H9 (cell line): ENCODE data around the gene SLC25A40. TPM values are rescaled to one million over a fixed set of nuclear protein-coding genes. Genes with fewer than 3 reads are reported as not detected.

Source experiments
- DNase-seq: peaks from one replicate; pipeline ENCODE4 v3.0.0-alpha.2; 2017
- H2AFZ ChIP-seq: one replicate; pipeline ENCODE4 v1.6.1; 2013; ENCODE audit warnings: mild to moderate bottlenecking, low read length, control low read depth, moderate library complexity
- H2AK5ac ChIP-seq: 2 replicates; pipeline ENCODE4 v1.6.1; 2013; ENCODE audit warnings: low read length, control low read depth, mixed read lengths; ENCODE audit not compliant: insufficient read length
- H2BK120ac ChIP-seq: one replicate; pipeline ENCODE4 v1.6.1; 2013; ENCODE audit warnings: low read depth, mild to moderate bottlenecking, low read length, control low read depth, inconsistent platforms; ENCODE audit not compliant: poor library complexity, severe bottlenecking
- H2BK12ac ChIP-seq: 2 replicates; pipeline ENCODE4 v1.6.1; 2013; ENCODE audit warnings: low read length, control low read depth, mixed read lengths, low read depth; ENCODE audit not compliant: insufficient read length
- H2BK15ac ChIP-seq: 2 replicates; pipeline ENCODE4 v1.6.1; 2013; ENCODE audit warnings: low read depth, low read length, control low read depth
- H2BK20ac ChIP-seq: one replicate; pipeline ENCODE4 v1.6.1; 2013; ENCODE audit warnings: low read depth, mild to moderate bottlenecking, low read length, control low read depth, inconsistent platforms; ENCODE audit not compliant: poor library complexity, severe bottlenecking
- H2BK5ac ChIP-seq: 2 replicates; pipeline ENCODE4 v1.6.1; 2013; ENCODE audit warnings: low read length, control low read depth, mixed read lengths; ENCODE audit not compliant: insufficient read length
- H3K14ac ChIP-seq: 2 replicates; pipeline ENCODE4 v1.6.1; 2013; ENCODE audit warnings: low read length, control low read depth; ENCODE audit not compliant: insufficient read depth
- H3K18ac ChIP-seq: 2 replicates; pipeline ENCODE4 v1.6.1; 2013; ENCODE audit warnings: low read depth, mild to moderate bottlenecking, mixed read lengths, low read length, control low read depth; ENCODE audit not compliant: insufficient read length
- H3K23ac ChIP-seq: 2 replicates; pipeline ENCODE4 v1.6.1; 2013; ENCODE audit warnings: low read length, control low read depth, mixed read lengths, low read depth; ENCODE audit not compliant: insufficient read length
- H3K23me2 ChIP-seq: 2 replicates; pipeline ENCODE4 v1.6.1; 2013; ENCODE audit warnings: low read depth, mild to moderate bottlenecking, mixed read lengths, low read length, control low read depth; ENCODE audit not compliant: insufficient read length, poor library complexity, severe bottlenecking
- H3K27ac ChIP-seq: 2 replicates; pipeline ENCODE4 v1.5.1; 2013; ENCODE audit warnings: low read length, control low read depth, mixed read lengths, low read depth; ENCODE audit not compliant: insufficient read length
- H3K27me3 ChIP-seq: 2 replicates; pipeline ENCODE4 v1.6.1; 2013; ENCODE audit warnings: low read length, control low read depth, inconsistent platforms; ENCODE audit not compliant: insufficient read depth
- H3K4ac ChIP-seq: 2 replicates; pipeline ENCODE4 v1.6.1; 2013; ENCODE audit warnings: low read depth, mild to moderate bottlenecking, control low read depth, inconsistent platforms, low read length, moderate library complexity
- H3K4me1 ChIP-seq: 2 replicates; pipeline ENCODE4 v1.6.1; 2013; ENCODE audit warnings: low read length, control low read depth, inconsistent platforms; ENCODE audit not compliant: insufficient read depth
- H3K4me2 ChIP-seq: 2 replicates; pipeline ENCODE4 v1.6.1; 2013; ENCODE audit warnings: low read length, control low read depth, mixed read lengths; ENCODE audit not compliant: insufficient read length, insufficient read depth
- H3K56ac ChIP-seq: 2 replicates; pipeline ENCODE4 v1.6.1; 2013; ENCODE audit warnings: low read depth, mild to moderate bottlenecking, mixed read lengths, low read length, control low read depth; ENCODE audit not compliant: insufficient read length
- H3K79me1 ChIP-seq: 2 replicates; pipeline ENCODE4 v1.6.1; 2013; ENCODE audit warnings: low read depth, mild to moderate bottlenecking, moderate library complexity, low read length, control low read depth, inconsistent platforms; ENCODE audit not compliant: insufficient read depth, poor library complexity, severe bottlenecking
- H3K79me2 ChIP-seq: 2 replicates; pipeline ENCODE4 v1.6.1; 2013; ENCODE audit warnings: low read length, control low read depth, inconsistent platforms; ENCODE audit not compliant: insufficient read depth
- H3K9ac ChIP-seq: 2 replicates; pipeline ENCODE4 v1.6.1; 2013; ENCODE audit warnings: low read length, control low read depth, mixed read lengths; ENCODE audit not compliant: insufficient read length; ENCODE audit errors: extremely low read depth
- H3K9me3 ChIP-seq: one replicate; pipeline ENCODE4 v1.6.1; 2013; ENCODE audit warnings: low read depth, low read length, inconsistent platforms; ENCODE audit not compliant: control insufficient read depth
- H3T11ph ChIP-seq: one replicate; pipeline ENCODE4 v1.6.1; 2013; ENCODE audit warnings: mild to moderate bottlenecking, low read length, control low read depth, inconsistent platforms
- H4K20me1 ChIP-seq: one replicate; pipeline ENCODE4 v1.6.1; 2013; ENCODE audit not compliant: control insufficient read depth, insufficient read length, insufficient read depth
- H4K5ac ChIP-seq: 2 replicates; pipeline ENCODE4 v1.6.1; 2013; ENCODE audit warnings: low read depth, mild to moderate bottlenecking, mixed read lengths, low read length, control low read depth; ENCODE audit not compliant: insufficient read length
- H4K8ac ChIP-seq: replicated peaks from 2 replicates; pipeline ENCODE4 v1.6.1; 2013; ENCODE audit warnings: low read length, control low read depth, mixed read lengths, low read depth; ENCODE audit not compliant: insufficient read length
- H4K91ac ChIP-seq: 2 replicates; pipeline ENCODE4 v1.6.1; 2013; ENCODE audit warnings: low read depth, mild to moderate bottlenecking, moderate library complexity, mixed read lengths, low read length, control low read depth; ENCODE audit not compliant: insufficient read length
- H3K27ac Mint-ChIP-seq, 3 experiments: 2 replicates in 2 of 3; 3 replicates in 1 of 3; pipeline ENCODE4 v1.8.0; 2020 to 2021; ENCODE audit warnings: mixed read lengths in 3 of 3, mild to moderate bottlenecking in 1 of 3, moderate library complexity in 1 of 3
- H3K27me3 Mint-ChIP-seq: 2 replicates; pipeline ENCODE4 v1.8.0; 2021; ENCODE audit warnings: low read depth, mild to moderate bottlenecking, moderate library complexity, mixed read lengths
- H3K36me3 Mint-ChIP-seq, 3 experiments: 2 replicates in 2 of 3; 3 replicates in 1 of 3; pipeline ENCODE4 v1.8.0; 2020 to 2021; ENCODE audit warnings: low read depth in 3 of 3, mixed read lengths in 3 of 3; ENCODE audit not compliant: insufficient read depth in 1 of 3
- H3K4me1 Mint-ChIP-seq, 2 experiments: 2 replicates each; pipeline ENCODE4 v1.8.0; 2020; ENCODE audit warnings: mixed read lengths in 2 of 2
- H3K4me3 Mint-ChIP-seq, 2 experiments: 2 replicates in 1 of 2; 3 replicates in 1 of 2; pipeline ENCODE4 v1.8.0; 2020 to 2021; ENCODE audit warnings: mild to moderate bottlenecking in 2 of 2, mixed read lengths in 2 of 2, moderate library complexity in 1 of 2
- H3K9me3 Mint-ChIP-seq, 2 experiments: 2 replicates in 1 of 2; 3 replicates in 1 of 2; pipeline ENCODE4 v1.8.0; 2020; ENCODE audit warnings: mild to moderate bottlenecking in 2 of 2, mixed read lengths in 2 of 2, moderate library complexity in 1 of 2
- CTCF ChIP-seq: fragments of 200-600 bp; sonication (generic); conservative IDR thresholded peaks from 3 replicates; pipeline ENCODE4 v1.8.0; 2021; ENCODE audit warnings: antibody characterized with exemption, mild to moderate bottlenecking
- WGBS: extraction: QIAGEN DNeasy Blood & Tissue Kit; methylation state at CpG from one replicate; pipeline ENCODE4 v1.1.7; 2013; ENCODE audit warnings: missing lambda C conversion rate, low lambda C conversion rate, mixed read lengths; ENCODE audit not compliant: insufficient read length; ENCODE audit errors: extremely low coverage; 5-methylcytosine and 5-hydroxymethylcytosine counted together
- total RNA-seq: library from RNA; stranded (reverse); gene quantifications from 2 replicates; pipeline ENCODE4 v1.2.1, GENCODE V29; 2021

SLC25A40 gene
- total RNA-seq, 1 experiment from 2014 or later: 10.4 TPM

- Histone ChIP-seq H3K27me3 (no peaks in the 10 kb centered on the region), H2BK5ac (no peak overlapping the region), H4K8ac (no peak overlapping the region), H3K14ac (no peak overlapping the region), H2BK20ac (no peak overlapping the region), H3K79me1 (no peaks in the 10 kb centered on the region), H2BK120ac (no peak overlapping the region), H2AK5ac (no peak overlapping the region), H2BK15ac (no peak overlapping the region), H4K20me1 (no peaks in the 10 kb centered on the region), H3K4me2 (no peak overlapping the region), H4K5ac (no peak overlapping the region), H2BK12ac (no peak overlapping the region), H3K4ac (no peak overlapping the region), H4K91ac (no peak overlapping the region), H3K9me3 (no peaks in the 10 kb centered on the region), H3K23me2 (no peaks in the 10 kb centered on the region), H3K9ac (no peak overlapping the region), H3K23ac (no peak overlapping the region), H3K79me2 (no peaks in the 10 kb centered on the region), H3T11ph (no peak overlapping the region), H2AFZ (no peak overlapping the region), H3K27ac (no peak overlapping the region), H3K56ac (no peak overlapping the region), H3K4me1 (no peaks in the 10 kb centered on the region), H3K18ac (no peak overlapping the region)
- TF ChIP-seq CTCF: no peak
- H3K9me3 Mint-ChIP-seq: no peaks in the 10 kb centered on the region; a peak in 1 of 5 replicates
- no CpG with 5 or more reads among the region's 1 CpG for WGBS
- H3K27me3 Mint-ChIP-seq: no peaks in the 10 kb centered on the region
- no peaks in the 10 kb centered on the region for H3K36me3 Mint-ChIP-seq
- DNase-seq: no peak
- peaks cover 11 to 18% of the 10 kb centered on the region in 2 experiments for H3K4me1 Mint-ChIP-seq
- H3K4me3 Mint-ChIP-seq: no peak overlapping the region
- H3K27ac Mint-ChIP-seq: no peak overlapping the region
These were observed 59.8 kb downstream of the SLC25A40 start for GRCh38 chr7:87816389-87816788.
